ENCODE data around the gene APOL2. TPM values are rescaled to one million over a fixed set of nuclear protein-coding genes. Genes with fewer than 3 reads are reported as not detected.

The APOL2 gene
- total RNA-seq, 1 experiment from 2014 or later = 9.9 TPM

DNA sequence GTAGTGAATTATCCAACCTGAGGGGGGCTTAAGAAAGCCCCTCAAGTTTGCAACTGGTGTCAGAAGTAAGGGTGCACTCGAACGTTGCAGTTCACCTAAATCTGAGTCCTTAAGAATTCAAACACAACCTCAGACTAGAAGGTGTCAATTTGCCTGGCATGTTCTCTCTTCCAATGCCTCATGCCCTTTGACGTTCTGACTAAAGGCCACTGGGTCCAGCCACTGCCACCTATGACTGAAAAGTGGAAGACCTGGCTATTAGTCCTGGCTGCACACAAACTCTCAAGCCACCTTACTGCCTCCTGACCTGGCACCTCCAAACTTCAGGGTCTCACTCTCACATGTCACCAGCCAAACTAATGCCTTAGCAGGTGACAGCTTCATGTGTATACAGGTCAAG, 45.8 kb downstream of the APOL2 start:
- Histone ChIP-seq H3K9ac (ENCODE audit: low read length) (no peak overlapping the region), H3K4me3 (replicated peaks in 1 of 2; ENCODE audit: low read depth in 1 of 2, low read length in 2 of 2) (no peak overlapping the region), H3K27ac (ENCODE audit: low read depth, low read length) (no peak overlapping the region), H3K9me2 (ENCODE audit: insufficient read depth) (no peaks in the 10 kb centered on the region), H3K79me2 (ENCODE audit: insufficient read depth, low read length) (no peaks in the 10 kb centered on the region), H3K36me3 (ENCODE audit: control insufficient read depth in 1 of 2, insufficient read depth in 2 of 2, low read length in 2 of 2) (no peaks in the 10 kb centered on the region), H3K4me1 (ENCODE audit: control insufficient read depth in 1 of 2, insufficient read depth in 2 of 2, low read length in 2 of 2) (no peaks in the 10 kb centered on the region), H3K4me2 (ENCODE audit: low read length) (no peak overlapping the region), H3K27me3 (ENCODE audit: insufficient read depth, low read length) (no peaks in the 10 kb centered on the region), H3K9me3 (ENCODE audit: control insufficient read depth in 1 of 2, insufficient read depth in 1 of 2, low read depth in 1 of 2, low read length in 2 of 2) (no peaks in the 10 kb centered on the region), H2AFZ (ENCODE audit: low read depth, low read length, poor library complexity, severe bottlenecking) (no peak overlapping the region), H4K20me1 (ENCODE audit: insufficient read depth) (no peaks in the 10 kb centered on the region)
- intact Hi-C loops (cut with micrococcal nuclease) = no loop called here
- DNase-seq (ENCODE audit: low read depth, low spot score) (no peak), ATAC-seq (no peak)
- no TSS peak for BruUV-seq (replicated peaks)
- ChIA-PET RAD21 (ENCODE audit: low non-redundant PET in 1 of 2, low total read pairs in 2 of 2, uncharacterized antibody in 2 of 2, unreplicated experiment in 2 of 2) (no interaction called here), POLR2A (no interaction called here), CTCF (interaction anchor here (0.6 kb wide), 1 partner anchor 65 kb away, joined by 3 read pairs; no protein-coding TSS in a partner anchor)
- TF ChIP-seq RAD21 (IDR thresholded peaks at IDR 0.05; ENCODE audit: low read depth) = no peak
- no peak for TF ChIP-seq EZH2 (IDR thresholded peaks at IDR 0.05)
- TF ChIP-seq SIN3A (IDR thresholded peaks at IDR 0.05; ENCODE audit: low read depth) = no peak
- TF ChIP-seq POLR2AphosphoS5 (IDR thresholded peaks at IDR 0.05; ENCODE audit: low read depth, low read length) = no peak
- no peak for TF ChIP-seq EZH2phosphoT487 (IDR thresholded peaks at IDR 0.05; ENCODE audit: borderline replicate concordance)
- TF ChIP-seq EGR1 (IDR thresholded peaks at IDR 0.05; ENCODE audit: low read depth) = no peak
- no peak for TF ChIP-seq POLR2A (IDR thresholded peaks at IDR 0.05; ENCODE audit: borderline replicate concordance, extremely low read depth, insufficient read depth, insufficient read length)
- no peak for TF ChIP-seq SP1 (IDR thresholded peaks at IDR 0.05; ENCODE audit: low read depth)
- no peak for TF ChIP-seq CTCF (IDR thresholded peaks at IDR 0.05 in 2 of 3, conservative IDR thresholded peaks at IDR 0.05 in 1 of 3; ENCODE audit: borderline replicate concordance in 1 of 3, insufficient read depth in 1 of 3, low read depth in 2 of 3, low read length in 2 of 3)
- no peak for TF ChIP-seq ATF3 (IDR thresholded peaks at IDR 0.05)
- TF ChIP-seq JUND (IDR thresholded peaks at IDR 0.05) = no peak
- no peak for TF ChIP-seq FOSL1 (IDR thresholded peaks at IDR 0.05; ENCODE audit: low read depth)
- no peak for TF ChIP-seq ZBTB33 (IDR thresholded peaks at IDR 0.05; ENCODE audit: extremely low read depth, insufficient replicate concordance, low read length)
- no peak for TF ChIP-seq CEBPB (IDR thresholded peaks at IDR 0.05; ENCODE audit: low read depth)

Data from HCT116 (cell line).